Right lobe of liver (tissue), 4 donors: Measurements from ENCODE around the gene MED25.

Experiments
- CTCF ChIP-seq, 4 donors: fragments of 200-600 bp in 3 of 4; fragments of 450-650 bp in 1 of 4; IDR thresholded peaks; one replicate each; pipeline versions ENCODE4 v1.5.1 to v1.8.0; 2016 to 2022; ENCODE audit warnings: antibody characterized with exemption in 4 of 4, mild to moderate bottlenecking in 2 of 4
- POLR2A ChIP-seq: fragments of 450-650 bp; IDR thresholded peaks from one replicate; pipeline ENCODE4 v1.6.1; 2017; ENCODE audit warnings: antibody characterized with exemption, mild to moderate bottlenecking
- donor health status: DM: no; HTN: no; CAD: no.
- donor health status: DM: no; HTN: no; CAD: no.
- donor health status: DM: no; HTN: yes; CAD: no.

GRCh38 chr19:49814010-49814409, 4.1 kb upstream of the MED25 start:
- TF ChIP-seq CTCF (IDR thresholded peaks at IDR 0.05) (no peak), POLR2A (no peak)
